ENCODE data around the gene MRPL24.

The MRPL24 gene

DNA sequence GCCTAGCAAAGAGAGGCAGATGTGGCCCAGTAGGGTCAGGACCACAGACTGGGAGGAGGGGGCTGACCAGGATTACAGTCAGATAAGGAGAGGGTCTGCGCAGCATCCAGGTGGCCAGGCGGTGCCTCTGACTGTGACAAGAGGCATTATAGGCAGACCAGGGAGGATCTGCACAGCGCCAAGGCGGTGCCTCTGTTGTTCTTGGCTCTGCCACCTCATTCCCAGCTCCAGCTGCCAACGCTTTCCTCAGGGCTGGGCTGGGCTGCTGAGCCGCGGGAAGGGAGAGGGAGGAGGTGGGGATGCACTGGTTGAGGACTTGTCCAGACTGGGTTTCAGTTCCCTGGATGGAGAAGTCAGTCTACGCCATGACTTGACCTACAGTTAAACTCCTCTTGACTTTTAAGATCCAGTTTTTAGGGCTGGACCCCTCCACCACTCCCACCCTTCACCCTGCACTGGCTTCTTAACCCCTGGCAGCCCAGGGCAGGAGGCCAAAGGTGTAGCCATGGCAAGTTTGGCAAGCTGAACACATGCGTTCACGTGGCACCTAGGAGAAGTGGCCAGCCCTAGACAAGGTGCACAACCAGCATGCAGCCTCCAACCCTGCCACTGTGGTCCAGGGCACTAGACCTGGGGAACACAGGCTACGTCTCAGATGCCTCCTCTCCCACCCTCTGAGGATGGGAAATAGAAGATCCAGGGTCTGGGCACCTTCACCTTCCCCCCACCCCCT lies 31.0 kb downstream of the MRPL24 start:
- peak in 1 of 2 experiments; percentile 8 for DNase-seq (ENCODE audit: low read depth in 2 of 2)

DNA sequence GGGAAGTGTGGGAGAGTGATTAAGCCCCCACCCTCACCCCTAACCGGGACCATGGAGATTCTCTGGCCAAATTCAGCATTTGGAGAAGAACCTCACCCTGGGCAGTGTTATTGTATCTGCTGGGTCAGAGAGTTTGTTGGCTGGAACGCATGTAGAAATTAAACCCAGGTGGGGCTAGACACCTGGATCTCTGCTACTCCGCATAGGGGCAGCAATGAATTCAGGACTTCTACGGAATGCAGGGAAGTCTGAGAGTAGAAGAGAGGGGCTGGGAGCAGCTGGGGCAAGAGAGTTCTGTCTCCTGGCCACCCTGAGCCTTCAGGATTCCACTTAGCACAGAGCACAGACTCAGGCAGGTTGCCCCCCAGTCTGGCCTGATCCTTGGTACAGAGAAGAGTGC lies 31.9 kb downstream of the MRPL24 start:
- DNase-seq (ENCODE audit: low read depth in 2 of 2): no peak

DNA sequence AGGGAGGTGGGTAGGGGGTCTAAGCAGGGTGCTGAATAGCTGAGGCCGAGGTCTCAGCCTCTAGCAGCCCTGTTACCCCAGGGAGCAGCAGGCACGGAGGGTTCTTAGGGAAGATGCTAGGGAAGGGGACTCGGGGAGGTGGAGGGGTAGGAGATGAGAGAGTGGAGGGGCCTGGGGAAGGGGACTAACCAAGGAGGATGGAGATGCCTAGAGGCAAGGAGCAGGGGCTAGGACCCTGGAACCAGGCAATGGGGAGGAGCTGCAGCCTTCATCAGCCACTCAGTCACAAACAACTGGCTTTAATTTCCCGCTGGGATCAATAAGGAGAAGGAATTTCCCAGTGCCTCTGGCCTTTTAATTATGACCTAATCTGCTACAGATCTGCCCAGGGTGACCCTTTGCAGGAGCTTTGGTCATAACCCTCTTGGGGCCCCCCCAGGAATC lies 32.6 kb downstream of the MRPL24 start:
- DNase-seq (ENCODE audit: low read depth in 2 of 2): peak in 1 of 2 experiments; percentile 25

DNA sequence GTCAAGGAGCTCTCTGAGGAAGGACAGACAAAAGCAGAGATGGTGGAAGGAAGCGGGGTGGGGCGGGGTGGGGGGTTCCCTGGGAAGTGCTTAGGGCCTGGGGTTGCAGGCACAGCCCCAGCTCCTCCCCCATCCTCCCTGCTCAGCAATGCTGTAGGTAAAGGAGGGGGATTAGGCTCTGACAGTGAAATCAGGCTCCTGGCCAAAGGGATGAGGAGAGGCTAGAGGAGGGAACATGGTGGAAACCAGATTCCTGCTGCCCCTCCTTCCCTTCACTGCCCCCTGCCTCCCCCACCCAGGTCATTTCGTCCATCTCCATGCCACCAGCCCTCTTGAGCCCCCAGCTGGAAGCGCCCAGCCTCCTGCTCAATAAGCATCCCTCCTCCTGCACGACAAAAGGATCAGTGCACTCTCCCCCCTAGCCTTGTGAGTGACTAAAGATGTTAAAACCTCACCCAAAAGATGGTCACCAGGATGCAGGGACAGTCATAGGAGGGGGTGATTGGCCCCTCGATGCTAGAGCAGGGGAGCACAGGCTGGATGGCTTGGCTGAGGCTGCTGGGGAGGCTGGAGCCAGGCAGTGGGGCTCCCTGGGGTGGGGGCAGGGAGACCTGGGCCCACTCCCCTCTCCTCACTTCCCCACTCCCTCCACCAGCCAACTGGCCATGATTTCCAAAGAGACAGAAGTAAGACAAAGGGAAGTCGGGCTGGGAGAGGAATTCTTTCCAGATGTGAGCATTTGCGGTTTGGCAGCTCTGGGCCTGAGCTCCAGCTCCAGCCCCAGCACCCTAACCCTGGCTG lies 33.3 kb downstream of the MRPL24 start:
- DNase-seq (ENCODE audit: low read depth in 2 of 2): peak; percentile 74 to 78

DNA sequence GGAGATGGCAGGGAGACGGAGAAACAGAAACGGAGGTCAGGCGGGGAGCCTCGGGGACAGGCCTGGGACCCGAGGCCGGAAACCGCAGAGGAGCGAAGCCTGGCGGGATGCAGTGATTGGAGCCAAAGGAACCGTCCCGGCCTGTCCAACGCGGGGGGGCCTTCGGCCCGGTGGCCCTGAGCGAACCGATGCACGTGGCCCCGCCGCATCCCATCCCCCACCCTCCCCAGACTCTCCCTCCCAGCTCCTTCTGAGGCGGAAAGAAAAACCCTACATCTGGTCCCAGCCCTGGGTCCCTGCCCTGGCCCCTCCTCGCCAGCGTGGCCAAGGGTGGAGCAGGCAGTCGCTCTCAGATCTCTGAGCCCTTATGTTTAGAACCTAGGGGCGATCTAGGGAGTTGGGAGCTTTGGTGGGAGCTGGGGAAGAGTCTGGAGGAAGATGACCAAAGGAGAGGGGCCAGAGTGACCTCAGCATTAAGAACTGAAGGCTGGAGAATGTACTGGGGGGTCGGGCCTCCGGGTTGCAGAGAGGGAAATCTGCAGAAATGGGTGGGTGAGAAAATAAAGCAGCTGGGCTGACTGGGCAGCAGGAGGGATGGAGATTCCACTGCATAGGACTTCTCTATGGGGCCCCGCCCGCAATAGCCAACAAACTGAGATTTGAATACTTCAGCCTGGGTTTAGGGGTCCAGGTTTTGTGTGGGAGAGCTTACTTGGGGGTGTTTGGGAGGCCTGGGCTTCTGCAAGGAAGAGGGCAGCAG lies 34.1 kb downstream of the MRPL24 start:
- peak in 1 of 2 experiments; percentile 66 for DNase-seq (ENCODE audit: low read depth in 2 of 2)

DNA sequence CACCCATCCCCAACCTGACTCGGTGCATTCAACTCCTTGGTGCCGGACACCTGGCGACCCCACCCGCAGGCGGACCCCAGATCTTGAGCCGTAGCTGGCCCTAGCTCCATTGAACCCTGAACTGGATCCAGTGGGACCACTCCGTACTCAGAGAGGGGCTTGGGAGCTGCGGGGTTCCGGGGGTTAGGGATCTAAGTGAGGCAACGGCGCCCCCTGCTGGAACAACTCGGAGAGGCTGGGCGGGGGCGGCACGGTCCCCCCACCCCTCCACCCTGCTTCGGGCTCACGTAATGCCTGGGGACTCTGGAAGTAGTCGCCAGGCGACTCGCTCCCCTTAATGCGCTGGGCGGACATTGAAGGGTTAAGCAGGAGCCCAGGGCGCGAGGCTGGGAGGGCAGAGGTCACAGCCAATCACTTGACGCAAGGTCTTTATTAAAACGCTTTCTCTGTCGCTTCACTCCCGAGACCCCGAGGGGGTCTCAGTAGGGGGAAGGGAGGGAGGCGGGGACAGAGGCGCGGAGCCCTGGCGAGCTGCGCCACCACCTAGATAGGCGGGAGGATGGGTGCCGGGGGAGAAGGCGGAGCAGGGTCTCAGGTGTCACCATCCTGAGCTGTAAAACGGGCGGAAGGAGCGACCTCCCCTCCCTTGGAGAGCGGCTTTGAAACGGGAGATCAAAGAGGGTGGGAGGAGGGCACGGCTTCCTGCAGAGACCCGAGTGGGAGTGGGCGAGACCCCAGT lies 34.8 kb downstream of the MRPL24 start:
- peak in 1 of 2 experiments; percentile 55 for DNase-seq (ENCODE audit: low read depth in 2 of 2)

DNA sequence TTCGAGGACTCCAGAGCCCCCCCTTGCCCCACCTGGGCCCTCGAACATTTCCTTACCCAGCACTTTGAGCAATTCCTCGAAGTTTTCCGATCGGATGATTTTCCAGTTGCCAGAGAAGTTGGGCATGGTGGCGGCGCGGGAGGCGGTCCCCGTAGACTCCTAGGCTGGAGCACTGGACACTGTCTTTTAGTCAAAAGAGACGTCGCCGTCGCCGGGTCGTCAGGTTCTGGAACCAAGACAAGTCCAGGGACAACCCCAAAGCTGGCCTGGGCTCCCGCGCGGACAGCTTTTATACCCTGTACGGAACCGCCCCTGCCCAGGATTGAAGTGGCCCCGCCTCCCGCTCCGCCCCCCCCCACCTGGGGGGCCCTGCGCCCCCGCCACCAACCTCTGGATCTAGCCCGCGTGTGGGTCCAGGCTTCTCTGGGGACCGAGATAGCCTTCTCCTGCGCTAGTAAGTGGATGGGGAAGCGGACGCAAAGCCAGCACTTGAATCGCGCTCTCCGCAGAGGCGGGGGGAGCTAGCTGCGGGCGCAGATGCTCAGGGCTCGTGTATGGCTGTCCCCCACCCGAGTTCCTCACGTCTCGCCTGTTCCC lies 35.5 kb downstream of the MRPL24 start, which contains the start of gene CRABP2:
TSS of gene CRABP2 (minus strand) at position 263 of the 597 bp plus-strand sequence. CDS start at position 126, 137 bp downstream.
- peak in 1 of 2 experiments; percentile 36 for DNase-seq (ENCODE audit: low read depth in 2 of 2)

DNA sequence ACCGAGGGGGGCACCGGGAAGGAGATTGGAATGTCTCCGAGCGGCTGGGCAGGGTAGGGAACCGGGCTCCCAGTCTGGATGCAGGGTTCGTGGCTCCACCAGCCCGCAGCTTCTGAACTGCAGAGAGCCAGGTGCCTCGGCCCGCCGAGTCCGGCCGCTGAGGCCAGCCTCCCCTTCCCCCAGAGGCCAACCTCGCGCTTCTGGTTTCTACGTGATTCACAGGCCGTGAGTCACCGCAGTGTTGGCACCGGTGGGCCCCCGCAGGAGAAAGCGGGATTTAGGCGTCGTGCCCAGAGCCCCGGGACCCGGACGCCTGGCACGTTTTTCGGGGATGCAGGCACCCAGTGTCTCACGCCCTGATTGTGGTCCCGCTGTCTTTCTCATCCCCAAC lies 36.0 kb downstream of the MRPL24 start:
- peak in 1 of 2 experiments; percentile 14 for DNase-seq (ENCODE audit: low read depth in 2 of 2)

DNA sequence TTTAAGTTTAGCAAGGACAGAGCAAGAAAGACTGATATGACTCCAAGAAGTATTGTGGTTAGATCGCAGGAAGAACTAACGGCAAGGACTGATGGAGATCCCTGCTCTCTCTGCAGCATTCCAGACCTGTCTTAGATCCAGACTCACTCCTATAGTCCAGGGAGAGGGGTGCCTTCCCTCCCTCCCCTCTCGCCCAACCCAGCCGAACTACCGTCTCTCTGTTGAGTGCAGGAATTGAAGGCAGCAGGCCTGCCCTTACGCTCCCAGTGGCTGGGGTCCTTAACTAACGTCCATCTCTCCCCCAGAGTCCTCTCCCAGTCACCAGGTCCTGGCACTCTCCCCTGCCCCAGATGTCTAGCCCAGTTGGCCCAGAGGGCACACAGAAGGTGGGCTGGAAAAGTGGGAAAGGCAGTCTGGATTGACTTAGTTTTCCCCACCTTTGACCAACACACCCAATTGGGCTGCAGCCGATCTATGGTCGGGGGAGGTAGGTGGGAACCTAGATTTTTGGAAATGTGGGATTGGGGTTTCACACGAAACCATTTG lies 36.6 kb downstream of the MRPL24 start:
- DNase-seq (ENCODE audit: low read depth in 2 of 2): no peak

DNA sequence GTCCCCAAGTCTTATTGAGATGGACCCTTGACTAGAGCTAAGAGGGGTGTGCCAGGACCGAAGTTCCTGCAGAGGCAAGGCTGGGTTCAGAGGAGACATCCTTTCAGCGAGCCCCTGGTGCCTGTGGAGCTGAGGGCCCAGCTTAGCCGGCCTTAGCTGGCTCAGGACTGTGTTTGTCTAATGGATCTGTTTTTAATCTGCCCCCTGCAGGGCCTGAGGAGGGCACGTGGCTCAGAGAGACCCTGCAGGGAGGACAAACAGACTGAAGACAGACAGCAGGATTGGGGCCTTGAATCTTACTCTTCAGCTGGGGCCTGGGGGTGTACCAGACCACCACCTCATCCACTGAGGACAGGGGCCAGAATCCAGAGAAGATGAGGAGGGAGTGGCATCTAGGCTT lies 37.1 kb downstream of the MRPL24 start:
- DNase-seq (ENCODE audit: low read depth in 2 of 2): no peak

DNA sequence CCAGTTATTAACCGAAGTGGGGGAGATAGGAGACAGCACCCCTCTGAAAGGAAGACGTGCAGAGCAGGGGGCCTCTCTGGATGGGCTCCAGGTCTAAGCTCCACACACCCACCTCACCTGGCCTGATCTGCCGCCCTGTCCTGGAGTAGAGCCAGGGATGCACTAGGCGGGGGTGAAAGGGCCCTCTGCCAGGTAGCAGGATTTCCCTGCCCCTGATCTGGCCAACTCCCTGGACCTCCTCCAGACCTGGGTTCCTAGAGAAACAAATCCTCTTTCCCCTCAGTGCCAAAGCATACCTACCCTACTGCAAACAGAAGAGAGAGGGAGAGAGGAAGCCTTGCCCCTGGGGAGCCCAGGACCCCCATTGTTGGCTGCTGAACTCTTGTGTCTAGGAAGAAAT lies 37.6 kb downstream of the MRPL24 start:
- no peak for DNase-seq (ENCODE audit: low read depth in 2 of 2)

DNA sequence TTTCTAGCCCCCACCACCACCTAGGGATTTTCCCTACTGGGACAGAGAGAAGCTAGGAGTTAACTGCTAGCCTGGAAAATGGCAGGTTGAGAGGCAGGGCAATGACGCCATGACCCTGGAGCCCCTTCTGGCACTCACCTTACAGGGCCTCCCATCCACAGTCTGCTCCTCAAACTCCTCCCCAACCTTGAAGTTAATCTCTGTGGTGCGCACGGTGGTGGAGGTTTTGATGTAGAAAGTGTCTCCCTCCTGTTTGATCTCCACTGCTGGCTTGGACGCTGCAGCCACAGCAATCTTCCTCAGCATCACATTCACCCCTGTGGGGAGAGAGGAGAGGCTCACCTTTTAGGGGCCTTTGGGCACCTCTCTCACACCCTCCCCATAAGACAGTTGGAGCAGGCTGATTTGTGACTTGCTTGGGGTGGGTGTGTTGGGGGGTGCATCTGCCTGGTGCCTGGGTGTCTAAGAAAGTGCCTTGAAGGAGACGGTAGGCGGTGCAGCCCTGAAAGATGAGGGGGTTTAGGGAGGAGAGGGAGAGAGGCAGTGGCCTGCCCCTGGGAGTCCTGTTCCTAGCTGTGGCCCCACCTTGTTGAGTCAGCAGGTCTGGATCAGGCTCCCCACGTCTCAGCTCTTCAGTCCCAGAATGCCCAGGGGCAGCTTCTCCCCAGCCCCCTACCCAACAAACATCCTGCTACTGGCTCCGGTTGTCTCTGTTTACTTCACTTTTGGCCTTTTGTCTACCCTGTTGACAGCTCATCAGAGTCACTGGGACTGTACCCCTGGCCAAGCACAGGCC lies 40.0 kb downstream of the MRPL24 start:
- DNase-seq (ENCODE audit: low read depth in 2 of 2): no peak

DNA sequence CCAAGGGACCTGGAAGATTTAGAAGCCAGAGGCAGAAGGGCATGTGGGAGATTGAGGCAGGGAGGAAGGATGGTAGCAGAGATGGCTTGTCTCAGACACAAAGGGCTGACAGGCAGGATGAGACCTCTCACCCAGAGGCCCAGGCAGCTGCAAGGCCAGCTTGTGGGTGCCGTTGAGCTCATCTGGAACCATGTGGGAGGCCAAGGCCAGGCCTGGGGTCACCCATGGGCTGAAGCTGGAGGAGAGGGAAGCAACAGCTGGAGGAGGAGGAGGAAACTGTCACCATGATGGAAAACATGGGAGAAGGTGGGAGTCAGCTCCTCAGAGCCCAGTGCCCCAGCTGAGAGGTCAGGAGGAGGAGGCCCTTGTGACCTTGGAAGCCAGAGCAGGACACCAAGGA lies 41.9 kb downstream of the MRPL24 start:
- no peak for DNase-seq (ENCODE audit: low read depth in 2 of 2)

DNA sequence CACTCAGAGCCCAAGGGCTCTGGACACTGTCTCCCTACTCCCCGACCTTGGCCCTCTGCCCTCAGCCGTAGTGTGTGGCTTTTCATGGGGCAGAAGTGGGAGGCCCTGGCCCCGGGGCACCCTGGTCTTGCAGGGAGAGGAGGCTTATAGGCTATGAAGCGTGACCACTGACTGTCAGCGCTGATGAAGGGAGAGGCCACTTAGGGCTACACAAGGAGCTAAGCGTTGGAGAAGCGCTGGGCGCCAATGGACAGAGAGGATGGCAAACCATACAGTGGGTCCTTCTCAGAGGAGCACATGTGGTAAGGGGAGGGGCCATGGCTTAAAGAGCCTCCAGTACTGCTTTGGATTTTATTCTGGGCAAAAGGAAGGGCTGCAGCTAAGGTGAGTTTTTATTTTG lies 43.4 kb downstream of the MRPL24 start:
- no peak for DNase-seq (ENCODE audit: low read depth in 2 of 2)

DNA sequence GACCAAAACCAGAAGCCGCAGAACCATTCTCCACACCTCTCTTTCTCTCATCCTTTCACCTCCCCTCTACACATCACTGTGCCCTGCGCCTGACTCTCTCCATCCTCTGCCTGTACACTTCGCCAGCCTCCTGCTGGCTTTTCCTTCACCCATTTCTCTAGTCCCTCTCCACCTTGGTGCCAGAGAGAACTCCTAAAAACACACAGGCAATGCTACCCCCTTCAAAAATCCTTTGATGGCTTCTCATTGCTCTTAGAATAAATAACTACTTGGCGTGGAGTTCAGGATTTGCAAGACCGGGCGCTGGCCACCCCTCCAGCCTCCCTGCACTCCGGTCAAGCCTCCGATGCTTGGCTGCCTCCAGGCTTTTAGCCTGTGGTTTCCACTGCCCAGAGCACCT lies 44.1 kb downstream of the MRPL24 start:
- no peak for DNase-seq (ENCODE audit: low read depth in 2 of 2)

DNA sequence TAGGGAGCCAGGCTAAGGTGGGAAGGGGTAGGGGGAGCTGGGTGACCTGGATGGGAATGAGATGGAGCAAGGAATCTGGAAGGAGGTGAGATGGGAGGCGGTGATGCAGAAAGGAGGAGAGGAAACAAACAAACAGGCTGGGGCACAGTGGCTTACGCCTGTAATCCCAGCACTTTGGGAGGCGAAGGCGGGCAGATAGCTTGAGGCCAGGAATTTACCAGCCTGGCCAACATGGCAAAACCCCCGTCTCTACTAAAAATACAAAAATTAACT lies 46.3 kb downstream of the MRPL24 start:
- no peak for DNase-seq (ENCODE audit: low read depth in 2 of 2)

DNA sequence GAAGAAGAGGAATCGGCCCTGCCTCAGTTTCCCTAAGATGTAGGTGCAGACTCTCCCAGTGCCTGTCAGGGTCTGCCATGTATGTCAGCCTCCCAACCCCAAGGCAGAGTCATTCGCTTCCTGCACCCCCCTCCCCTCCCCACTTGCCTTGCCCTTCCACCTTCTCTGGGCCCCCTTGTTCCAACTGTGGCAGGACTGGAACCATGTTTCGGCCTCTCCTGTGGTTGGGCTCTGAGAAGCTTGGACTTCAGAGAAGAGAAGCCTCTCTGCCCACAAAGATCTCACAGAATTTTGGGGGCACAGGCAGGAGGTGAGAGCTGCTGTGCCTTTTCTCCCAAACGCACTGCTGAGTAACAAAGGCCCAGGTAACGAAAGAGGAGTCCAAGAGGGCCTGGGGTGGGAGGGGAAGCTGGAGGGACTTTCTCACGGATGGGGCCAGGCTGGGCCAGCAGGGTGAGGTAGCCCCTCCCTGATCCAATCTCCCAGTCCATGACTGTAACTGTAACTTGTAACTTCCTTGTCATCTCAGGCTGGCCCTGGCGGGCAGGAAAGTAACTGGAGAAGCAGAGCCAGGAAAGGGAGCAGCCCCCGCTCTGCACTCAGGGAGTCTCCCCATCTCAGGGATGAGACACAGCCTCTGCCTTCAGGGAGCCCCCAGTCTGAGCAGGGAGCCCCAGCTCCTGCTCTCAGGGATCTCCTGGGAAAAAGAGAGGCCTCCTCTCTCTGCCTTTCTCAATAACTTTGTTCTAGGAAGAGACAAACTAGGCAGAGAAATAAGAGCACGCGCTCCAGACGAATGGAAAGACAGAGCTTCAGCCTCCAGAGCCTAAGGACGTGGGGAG lies 46.8 kb downstream of the MRPL24 start:
- DNase-seq (ENCODE audit: low read depth in 2 of 2): no peak

DNA sequence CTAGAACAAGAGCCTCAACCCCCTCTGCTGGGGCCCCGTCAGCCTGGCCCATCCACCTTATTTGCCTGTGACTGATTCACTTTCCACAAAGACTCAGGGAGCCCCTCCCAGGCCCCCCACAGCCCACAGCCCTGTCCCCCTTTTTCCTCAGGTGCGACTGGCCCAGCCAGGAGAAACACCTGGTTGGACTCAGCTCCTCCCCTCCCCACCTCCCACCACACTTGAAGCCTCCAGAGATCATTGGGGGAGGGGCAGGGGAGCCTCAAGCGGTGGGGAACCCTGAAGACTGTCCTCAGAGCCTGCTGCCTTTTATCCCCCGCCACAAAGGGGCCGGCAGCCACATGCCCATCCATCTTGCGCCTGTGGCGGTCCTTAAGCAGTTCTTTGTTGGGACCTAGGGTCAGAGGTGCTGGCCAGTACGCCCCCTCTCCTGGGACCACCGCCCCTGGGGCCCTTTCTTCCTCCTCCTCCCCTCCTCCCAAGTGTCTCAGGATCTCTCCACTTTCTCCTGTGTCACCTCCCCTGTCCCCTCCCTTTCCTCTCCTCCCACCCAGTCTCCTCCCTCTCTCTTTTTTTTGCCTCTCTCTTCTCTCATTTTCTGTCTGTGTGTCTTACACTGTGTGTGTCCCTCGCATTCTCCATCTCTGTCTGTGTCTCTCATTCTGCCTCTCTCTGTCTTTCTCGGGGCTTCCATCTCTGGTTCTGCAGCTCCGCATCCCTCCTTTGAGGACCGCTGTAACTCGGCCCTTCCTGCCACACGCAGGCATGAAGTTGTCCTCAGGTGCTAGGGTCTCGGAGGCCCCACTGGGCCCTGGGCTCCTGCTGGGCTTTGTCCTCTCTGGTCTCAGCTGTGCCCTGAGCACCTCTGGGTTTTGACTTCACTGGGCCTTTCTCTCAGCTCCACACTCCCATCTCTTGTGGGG lies 47.7 kb downstream of the MRPL24 start:
- peak in 1 of 2 experiments; percentile 28 for DNase-seq (ENCODE audit: low read depth in 2 of 2)

Data from fibroblast of skin of left quadriceps (primary cell).